A549 (cell line): ENCODE results near the gene SLC24A3. TPM values are rescaled to one million over a fixed set of nuclear protein-coding genes. Genes with fewer than 3 reads are reported as not detected.

Experiments used
- ATAC-seq, 2 experiments: fragments of 200-7000 bp in 1 of 2; fragments of >200 bp in 1 of 2; cut with Nextera tagmentation in 1 of 2; cut with Tn5 transposase in 1 of 2; 3 replicates each; pipeline versions ENCODE4 v1.8.0 to v1.9.1; 2018 to 2020; ENCODE audit warnings: mild to moderate bottlenecking in 1 of 2, moderate library complexity in 1 of 2
- CTCF ChIA-PET: fragments of 300-600 bp; sonication (Branson Sonifier 250); formaldehyde crosslinking; extraction: SDS; loops from one replicate; lab custom pipeline; 2021; ENCODE audit warnings: antibody characterized with exemption, inconsistent platforms; lab: Yijun Ruan, JAX
- POLR2A ChIA-PET: fragments of 350-600 bp; formaldehyde crosslinking; extraction: SDS; loops from one replicate; lab custom pipeline; 2021; ENCODE audit warnings: antibody characterized with exemption, inconsistent platforms; lab: Yijun Ruan, JAX
- DNase-seq, 2 experiments: peaks; one replicate each; pipeline versions ENCODE4 v3.0.0 to v3.0.0-alpha.2; 2011 to 2016; ENCODE audit warnings: low read depth in 1 of 2, low spot score in 1 of 2
- FAIRE-seq: peaks from 2 replicates; lab custom pipeline; 2011; peaks lifted over from hg19 to GRCh38; lab: Jason Lieb, UNC
- H3K27ac ChIP-seq, 2 experiments: fragments of >200 bp; sonication (Bioruptor Twin); formaldehyde crosslinking; 3 replicates each; pipeline ENCODE4 v1.5.1; 2016 to 2017
- H3K4me1 ChIP-seq: fragments of >200 bp; sonication (Bioruptor Twin); formaldehyde crosslinking; 3 replicates; pipeline ENCODE4 v1.6.1; 2016
- H3K4me2 ChIP-seq: fragments of >200 bp; sonication (Bioruptor Twin); formaldehyde crosslinking; 3 replicates; pipeline ENCODE4 v1.6.1; 2016
- H3K4me3 ChIP-seq: fragments of >200 bp; sonication (Bioruptor Twin); formaldehyde crosslinking; 3 replicates; pipeline ENCODE4 v1.5.1; 2016
- H3K9me3 ChIP-seq: fragments of >200 bp; sonication (Bioruptor Twin); formaldehyde crosslinking; 3 replicates; pipeline ENCODE4 v1.6.1; 2016
- CBX8 ChIP-seq: fragments of 200-600 bp; sonication (generic); IDR thresholded peaks from 2 replicates; pipeline ENCODE4 v1.6.1; 2016
- CTCF ChIP-seq: fragments of >200 bp; sonication (Bioruptor Twin); formaldehyde crosslinking; IDR thresholded peaks from 3 replicates; pipeline ENCODE4 v1.5.1; 2016
- EP300 ChIP-seq, 2 experiments: fragments of >200 bp; sonication (Bioruptor Twin); formaldehyde crosslinking; IDR thresholded peaks; 2 replicates in 1 of 2; 3 replicates in 1 of 2; pipeline ENCODE4 v1.6.1; 2016 to 2017
- FOSB ChIP-seq: fragments of 250-450 bp; sonication (Bioruptor Pico); IDR thresholded peaks from 2 replicates; pipeline ENCODE4 v1.5.0; 2020; ENCODE audit warnings: mild to moderate bottlenecking, moderate library complexity
- FOSL2 ChIP-seq, 2 experiments: fragments of 450-650 bp in 1 of 2; fragments of >200 bp in 1 of 2; sonication (Bioruptor Twin) in 1 of 2; formaldehyde crosslinking; IDR thresholded peaks; 2 replicates each; pipeline versions ENCODE4 v1.5.0 to v1.6.1; 2016 to 2020; ENCODE audit warnings: mild to moderate bottlenecking in 1 of 2, moderate library complexity in 1 of 2
- FOXS1 ChIP-seq: fragments of 250-450 bp; sonication (Bioruptor Pico); IDR thresholded peaks from 2 replicates; pipeline ENCODE4 v1.5.0; 2020; ENCODE audit warnings: mild to moderate bottlenecking, moderate library complexity
- HES2 ChIP-seq: fragments of >200 bp; sonication (Bioruptor Twin); formaldehyde crosslinking; IDR thresholded peaks from 2 replicates; pipeline ENCODE4 v1.6.1; 2016
- HOXA7 ChIP-seq: fragments of 250-450 bp; sonication (Bioruptor Pico); IDR thresholded peaks from 2 replicates; pipeline ENCODE4 v1.5.0; 2020; ENCODE audit warnings: mild to moderate bottlenecking, moderate library complexity
- HOXB13 ChIP-seq: fragments of 250-450 bp; sonication (Bioruptor Pico); IDR thresholded peaks from 2 replicates; pipeline ENCODE4 v1.5.0; 2020; ENCODE audit warnings: low read depth, mild to moderate bottlenecking, moderate library complexity
- JUN ChIP-seq, 2 experiments: fragments of >200 bp; sonication (Bioruptor Twin); formaldehyde crosslinking; IDR thresholded peaks; 2 replicates in 1 of 2; 3 replicates in 1 of 2; pipeline ENCODE4 v1.6.1; 2016 to 2017
- JUNB ChIP-seq: fragments of >200 bp; sonication (Bioruptor Twin); formaldehyde crosslinking; IDR thresholded peaks from 2 replicates; pipeline ENCODE4 v1.6.1; 2016
- MAFK ChIP-seq: fragments of 450-650 bp; IDR thresholded peaks from 2 replicates; pipeline ENCODE4 v1.6.1; 2014; ENCODE audit not compliant: partially characterized antibody
- MYC ChIP-seq: IDR thresholded peaks from 2 replicates; pipeline ENCODE4 v1.6.1; 2012; ENCODE audit warnings: mild to moderate bottlenecking, inconsistent platforms, low read length, improper control_type of control experiment, borderline replicate concordance
- NPAS2 ChIP-seq: fragments of 250-450 bp; sonication (Bioruptor Pico); IDR thresholded peaks from 2 replicates; pipeline ENCODE4 v1.8.0; 2022; ENCODE audit warnings: mild to moderate bottlenecking, moderate library complexity, borderline replicate concordance
- NR3C1 ChIP-seq: fragments of >200 bp; sonication (Bioruptor Twin); formaldehyde crosslinking; IDR thresholded peaks from 3 replicates; pipeline ENCODE4 v1.6.1; 2017
- PBX3 ChIP-seq: IDR thresholded peaks from 2 replicates; pipeline ENCODE4 v1.6.1; 2012
- POLR2A ChIP-seq: IDR thresholded peaks from 2 replicates; pipeline ENCODE4 v1.6.1; 2012; ENCODE audit warnings: mild to moderate bottlenecking, low read length
- POLR2AphosphoS2 ChIP-seq: conservative IDR thresholded peaks from 2 replicates; pipeline ENCODE4 v1.6.1; 2012; ENCODE audit warnings: low read length, improper control_type of control experiment, inconsistent platforms
- RAD21 ChIP-seq, 2 experiments: fragments of >200 bp in 1 of 2; sonication (Bioruptor Twin) in 1 of 2; formaldehyde crosslinking in 1 of 2; IDR thresholded peaks in 1 of 2; conservative IDR thresholded peaks in 1 of 2; 2 replicates in 1 of 2; 3 replicates in 1 of 2; pipeline ENCODE4 v1.6.1; 2012 to 2018; ENCODE audit warnings: inconsistent platforms in 1 of 2
- RARB ChIP-seq: fragments of 250-450 bp; sonication (Bioruptor Pico); IDR thresholded peaks from 2 replicates; pipeline ENCODE4 v1.8.0; 2021; ENCODE audit warnings: mild to moderate bottlenecking, moderate library complexity
- RNF2 ChIP-seq: fragments of 200-600 bp; sonication (generic); IDR thresholded peaks from 2 replicates; pipeline ENCODE4 v1.6.1; 2016; ENCODE audit warnings: low read depth, mild to moderate bottlenecking, antibody characterized with exemption, moderate library complexity, borderline replicate concordance
- SMC3 ChIP-seq: fragments of >200 bp; sonication (Bioruptor Twin); formaldehyde crosslinking; IDR thresholded peaks from 3 replicates; pipeline ENCODE4 v1.6.1; 2018; ENCODE audit warnings: inconsistent platforms
- SREBF2 ChIP-seq: fragments of 450-650 bp; IDR thresholded peaks from 2 replicates; pipeline ENCODE4 v1.6.1; 2014; ENCODE audit warnings: mild to moderate bottlenecking, moderate library complexity
- TFCP2L1 ChIP-seq: fragments of 250-450 bp; sonication (Bioruptor Pico); IDR thresholded peaks from 2 replicates; pipeline ENCODE4 v1.5.0; 2021; ENCODE audit warnings: mild to moderate bottlenecking
- TP53 ChIP-seq: fragments of 250-450 bp; sonication (Bioruptor Pico); IDR thresholded peaks from 2 replicates; pipeline ENCODE4 v1.5.0; 2021; ENCODE audit warnings: mild to moderate bottlenecking, moderate library complexity
- ZFP36 ChIP-seq: fragments of 450-650 bp; IDR thresholded peaks from 2 replicates; pipeline ENCODE4 v1.6.1; 2014; ENCODE audit warnings: borderline replicate concordance; ENCODE audit not compliant: partially characterized antibody
- WGBS: methylation state at CpG from one replicate; pipeline ENCODE4 v1.1.6; 2017; ENCODE audit errors: missing lambda C conversion rate; 5-methylcytosine and 5-hydroxymethylcytosine counted together
- polyA plus RNA-seq, 4 experiments: library from polyadenylated mRNA; depleted of rRNA in 3 of 4; stranded (reverse); fragments of >200 nt; fragmentation: RNase III in 1 of 4; extraction: RNeasy Plus Mini Kit Qiagen cat#74134 plus additional on column Dnase treatment in 1 of 4; gene quantifications; 2 replicates in 3 of 4; 3 replicates in 1 of 4; pipeline ENCODE4 v1.2.3, GENCODE V29; 2011 to 2017

Gene SLC24A3
- polyA plus RNA-seq, 2 of the 4 experiments (the other 2 are of a cell fraction): 0.08 TPM; not detected in 1

- peak overlapping the region; percentile 37 to 79 for H3K27ac ChIP-seq
- H3K4me2 ChIP-seq: peak overlapping the region; percentile 65
- peak; percentile 61 to 71 for DNase-seq
- no peak for FAIRE-seq
- peak in 1 of 2 experiments; percentile 67; a peak in 3 of 6 replicates for ATAC-seq
- 2% methylated on average over 15 of the region's 15 CpGs for WGBS
- POLR2A ChIA-PET: interaction anchor here (0.8 to 1.0 kb wide), 2 partner anchors 66 to 194 kb away, joined by 3 to 5 read pairs; no protein-coding TSS in a partner anchor
- peak overlapping the region; percentile 10; the same call in 1 of the 3 replicates for H3K4me3 ChIP-seq
- peaks cover 25% of the 10 kb centered on the region for H3K4me1 ChIP-seq
- TF ChIP-seq FOSL2 (IDR thresholded peaks at IDR 0.05) (peak; percentile 26; the same call in 1 of the 2 replicates), FOSL2 (CRISPR knock-in tag; IDR thresholded peaks at IDR 0.05) (peak; percentile 50), HOXB13 (CRISPR knock-in tag) (no peak), CTCF (peak; percentile 98), JUN (IDR thresholded peaks at IDR 0.05) (0 out of 5 replicates have a peak, but pooled peaks of 1 of the 2 experiments have one; percentile 26), SMC3 (peak; percentile 98), RAD21 (conservative IDR thresholded peaks at IDR 0.05 in 1 of 2, IDR thresholded peaks at IDR 0.05 in 1 of 2) (peak; percentile 92)
- TF ChIP-seq, all 56 proteins: peak for 5
- CTCF ChIA-PET: interaction anchor here (0.6 to 2.8 kb wide), 49 partner anchors 8 to 901 kb away, joined by 3 to 37 read pairs (median 5); partner anchors contain the start of gene RIN2
- H3K9me3 ChIP-seq: no peaks in the 10 kb centered on the region
Measured at GRCh38 chr20:19692685-19693119, 480.3 kb downstream of the SLC24A3 start.

- Histone ChIP-seq H3K4me2 (no peak overlapping the region; the same call in 2 of the 3 replicates), H3K27ac (peak overlapping the region in 1 of 2 experiments; percentile 79; a peak in 3 of 6 replicates), H3K9me3 (no peaks in the 10 kb centered on the region), H3K4me3 (no peak overlapping the region), H3K4me1 (peaks cover 25% of the 10 kb centered on the region)
- CTCF ChIA-PET: interaction anchor here (0.6 to 2.8 kb wide), 41 partner anchors 7 to 371 kb away, joined by 3 to 37 read pairs (median 6); partner anchors contain the start of gene RIN2
- 83% methylated on average over 8 of the region's 8 CpGs for WGBS
- DNase-seq (no peak), ATAC-seq (no peak), FAIRE-seq (no peak)
- TF ChIP-seq FOXS1 (CRISPR knock-in tag): no peak
- no peak for TF ChIP-seq NR3C1
- no peak for TF ChIP-seq SREBF2
- TF ChIP-seq ZFP36: no peak
- TF ChIP-seq NPAS2: no peak
- TF ChIP-seq SMC3: no peak
- no peak for TF ChIP-seq EP300 (IDR thresholded peaks at IDR 0.05)
- TF ChIP-seq FOSB (CRISPR knock-in tag): no peak
- TF ChIP-seq TFCP2L1: no peak
- TF ChIP-seq MYC: no peak
- TF ChIP-seq RARB (CRISPR knock-in tag): no peak
- TF ChIP-seq JUN (IDR thresholded peaks at IDR 0.05): no peak
- no peak for TF ChIP-seq PBX3
- POLR2A ChIA-PET: interaction anchor here (0.8 to 1.0 kb wide), 2 partner anchors 65 to 193 kb away, joined by 3 to 5 read pairs; no protein-coding TSS in a partner anchor
Measured at GRCh38 chr20:19693508-19693907, 481.1 kb downstream of the SLC24A3 start.

- TF ChIP-seq PBX3 (no peak), TP53 (CRISPR knock-in tag) (no peak), HOXA7 (no peak), POLR2AphosphoS2 (no peak), RARB (CRISPR knock-in tag) (no peak), HES2 (no peak), RNF2 (no peak), MAFK (no peak), CBX8 (no peak), NPAS2 (no peak), JUNB (no peak), POLR2A (no peak), JUN (IDR thresholded peaks at IDR 0.05) (no peak)
- Histone ChIP-seq H3K4me1 (peaks cover 32% of the 10 kb centered on the region), H3K27ac (peak overlapping the region in 1 of 2 experiments; percentile 21; a peak in 1 of 6 replicates), H3K4me2 (no peak overlapping the region), H3K9me3 (no peaks in the 10 kb centered on the region), H3K4me3 (no peak overlapping the region)
- ChIA-PET POLR2A (no interaction called here), CTCF (interaction anchor here (0.6 to 2.8 kb wide), 10 partner anchors 17 to 302 kb away, joined by 3 to 17 read pairs (median 4); no protein-coding TSS in a partner anchor)
- DNase-seq (no peak), ATAC-seq (no peak), FAIRE-seq (no peak)
- WGBS: 90% methylated on average over 2 of the region's 2 CpGs
Measured at GRCh38 chr20:19695081-19695480, 482.6 kb downstream of the SLC24A3 start.
